ENCODE measurements around the gene DCDC2C. TPM values are rescaled to one million over a fixed set of nuclear protein-coding genes. Genes with fewer than 3 reads are reported as not detected.
A peak's percentile ranks its signal among the peaks of the same experiment; 100 is the strongest.

Gene DCDC2C
- total RNA-seq, 1 experiment from 2014 or later, result 0.43 TPM

DNA sequence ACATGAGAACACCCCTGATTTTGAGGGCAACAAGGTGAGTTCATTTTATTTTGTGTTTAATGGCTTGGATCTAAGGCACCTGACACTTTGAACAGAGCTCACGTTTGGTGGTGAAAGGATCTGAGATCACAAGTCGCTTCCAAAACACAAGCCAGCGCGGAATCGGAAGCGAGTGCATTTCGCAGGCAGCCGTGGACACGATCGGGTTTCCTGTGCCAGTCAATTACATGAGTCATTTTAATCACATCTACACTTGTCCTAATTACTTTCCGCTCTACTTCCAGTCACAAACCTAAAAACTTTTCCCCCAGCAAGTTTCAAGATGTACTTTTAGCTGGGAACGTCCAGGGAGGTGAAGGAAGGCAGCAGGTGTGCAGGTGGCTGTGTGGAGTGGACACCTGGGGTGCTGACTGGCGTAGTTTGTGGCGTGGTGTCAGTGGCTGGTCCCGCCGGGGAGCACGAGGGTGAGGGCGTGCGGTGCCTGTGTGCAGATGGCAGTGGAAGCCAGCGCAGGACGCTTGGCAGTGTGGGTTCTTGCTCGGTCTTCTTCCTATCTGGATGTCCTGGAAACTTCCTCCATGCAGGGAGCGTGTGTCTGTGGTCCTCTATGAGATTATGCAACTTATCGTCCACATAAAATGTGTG, 75.6 kb downstream of the DCDC2C start:
- no TSS peak for BruUV-seq (replicated peaks)
- H3K9me3 ChIP-seq (ENCODE audit: low read depth, low read length, poor library complexity, severe bottlenecking), result no peaks in the 10 kb centered on the region
- peak overlapping the region; percentile 36 for H3K4me3 ChIP-seq (ENCODE audit: low read depth, low read length, poor library complexity, severe bottlenecking)
- ChIA-PET CTCF (interaction anchor here (2.4 to 3.5 kb wide), 2 partner anchors 50 to 86 kb away, joined by 10 to 35 read pairs; no protein-coding TSS in a partner anchor), POLR2A (ENCODE audit: low non-redundant PET) (no interaction called here)
- intact Hi-C loops (cut with micrococcal nuclease; ENCODE audit: unreplicated experiment), result no loop called here
- no peaks in the 10 kb centered on the region for H3K36me3 ChIP-seq (ENCODE audit: insufficient read depth, low read length, poor library complexity, severe bottlenecking)
- peak; percentile 84 for DNase-seq (ENCODE audit: low spot score)
- peak overlapping the region; percentile 66 for H3K27ac ChIP-seq (ENCODE audit: low read depth, low read length, poor library complexity, severe bottlenecking)
- TF ChIP-seq, protein P1, sequence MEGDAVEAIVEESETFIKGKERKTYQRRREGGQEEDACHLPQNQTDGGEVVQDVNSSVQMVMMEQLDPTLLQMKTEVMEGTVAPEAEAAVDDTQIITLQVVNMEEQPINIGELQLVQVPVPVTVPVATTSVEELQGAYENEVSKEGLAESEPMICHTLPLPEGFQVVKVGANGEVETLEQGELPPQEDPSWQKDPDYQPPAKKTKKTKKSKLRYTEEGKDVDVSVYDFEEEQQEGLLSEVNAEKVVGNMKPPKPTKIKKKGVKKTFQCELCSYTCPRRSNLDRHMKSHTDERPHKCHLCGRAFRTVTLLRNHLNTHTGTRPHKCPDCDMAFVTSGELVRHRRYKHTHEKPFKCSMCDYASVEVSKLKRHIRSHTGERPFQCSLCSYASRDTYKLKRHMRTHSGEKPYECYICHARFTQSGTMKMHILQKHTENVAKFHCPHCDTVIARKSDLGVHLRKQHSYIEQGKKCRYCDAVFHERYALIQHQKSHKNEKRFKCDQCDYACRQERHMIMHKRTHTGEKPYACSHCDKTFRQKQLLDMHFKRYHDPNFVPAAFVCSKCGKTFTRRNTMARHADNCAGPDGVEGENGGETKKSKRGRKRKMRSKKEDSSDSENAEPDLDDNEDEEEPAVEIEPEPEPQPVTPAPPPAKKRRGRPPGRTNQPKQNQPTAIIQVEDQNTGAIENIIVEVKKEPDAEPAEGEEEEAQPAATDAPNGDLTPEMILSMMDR (conservative IDR thresholded peaks at IDR 0.05; ENCODE audit: low read depth, low read length), result no peak
- no peak for TF ChIP-seq EZH2 (IDR thresholded peaks at IDR 0.05; ENCODE audit: borderline replicate concordance, low read depth, low read length, poor library complexity, severe bottlenecking)
- peaks cover 33% of the 10 kb centered on the region for H3K4me1 ChIP-seq (ENCODE audit: insufficient read depth, low read length, poor library complexity, severe bottlenecking)
- no peaks in the 10 kb centered on the region for H3K27me3 ChIP-seq (replicated peaks; ENCODE audit: insufficient read depth, low read depth, low read length, poor library complexity)

DNA sequence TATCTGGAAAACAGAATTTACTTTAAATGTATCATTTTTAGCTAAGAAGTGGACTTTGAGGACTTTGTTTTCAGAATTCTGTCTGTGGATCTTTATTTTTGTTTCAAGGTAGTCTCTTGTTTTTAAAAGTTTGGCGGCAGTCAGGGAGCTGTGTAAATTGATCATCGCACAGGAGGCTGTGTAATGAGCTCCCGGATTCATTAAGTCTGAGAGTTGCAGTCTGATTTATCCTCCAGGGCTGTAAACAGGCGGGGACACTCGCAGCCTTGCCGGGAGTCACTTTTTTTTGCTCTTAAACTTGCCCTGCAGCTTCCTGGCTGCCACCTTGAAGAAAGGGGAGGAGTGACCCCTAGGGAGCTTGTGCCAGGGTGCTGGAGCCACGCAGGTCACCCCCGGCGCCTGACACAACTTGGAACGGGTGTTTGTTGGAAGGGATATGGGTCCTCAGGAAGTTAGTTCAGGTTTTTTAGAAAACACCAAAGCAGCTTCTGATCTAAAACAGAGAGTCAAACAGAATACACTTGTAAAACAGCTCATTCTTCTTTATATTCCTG, 76.2 kb downstream of the DCDC2C start:
- Histone ChIP-seq H3K9me3 (ENCODE audit: low read depth, low read length, poor library complexity, severe bottlenecking) (no peaks in the 10 kb centered on the region), H3K4me3 (ENCODE audit: low read depth, low read length, poor library complexity, severe bottlenecking) (peak overlapping the region; percentile 36), H3K36me3 (ENCODE audit: insufficient read depth, low read length, poor library complexity, severe bottlenecking) (no peaks in the 10 kb centered on the region), H3K4me1 (ENCODE audit: insufficient read depth, low read length, poor library complexity, severe bottlenecking) (peaks cover 33% of the 10 kb centered on the region), H3K27ac (ENCODE audit: low read depth, low read length, poor library complexity, severe bottlenecking) (peak overlapping the region; percentile 66), H3K27me3 (replicated peaks; ENCODE audit: insufficient read depth, low read depth, low read length, poor library complexity) (no peaks in the 10 kb centered on the region)
- intact Hi-C loops (cut with micrococcal nuclease; ENCODE audit: unreplicated experiment), result loop anchor here (2.0 kb wide), 1 partner anchor 41 kb away; no protein-coding TSS in a partner anchor
- peak; percentile 40 for DNase-seq (ENCODE audit: low spot score)
- TF ChIP-seq EZH2 (IDR thresholded peaks at IDR 0.05; ENCODE audit: borderline replicate concordance, low read depth, low read length, poor library complexity, severe bottlenecking), result no peak
- TF ChIP-seq, protein P1 (conservative IDR thresholded peaks at IDR 0.05; ENCODE audit: low read depth, low read length), result no peak
- TSS peak; percentile 38 for BruUV-seq (replicated peaks)
- POLR2A ChIA-PET (ENCODE audit: low non-redundant PET), result no interaction called here
- CTCF ChIA-PET, result interaction anchor here (1.9 to 3.5 kb wide), 3 partner anchors 41 to 87 kb away, joined by 10 to 35 read pairs (median 14); no protein-coding TSS in a partner anchor

DNA sequence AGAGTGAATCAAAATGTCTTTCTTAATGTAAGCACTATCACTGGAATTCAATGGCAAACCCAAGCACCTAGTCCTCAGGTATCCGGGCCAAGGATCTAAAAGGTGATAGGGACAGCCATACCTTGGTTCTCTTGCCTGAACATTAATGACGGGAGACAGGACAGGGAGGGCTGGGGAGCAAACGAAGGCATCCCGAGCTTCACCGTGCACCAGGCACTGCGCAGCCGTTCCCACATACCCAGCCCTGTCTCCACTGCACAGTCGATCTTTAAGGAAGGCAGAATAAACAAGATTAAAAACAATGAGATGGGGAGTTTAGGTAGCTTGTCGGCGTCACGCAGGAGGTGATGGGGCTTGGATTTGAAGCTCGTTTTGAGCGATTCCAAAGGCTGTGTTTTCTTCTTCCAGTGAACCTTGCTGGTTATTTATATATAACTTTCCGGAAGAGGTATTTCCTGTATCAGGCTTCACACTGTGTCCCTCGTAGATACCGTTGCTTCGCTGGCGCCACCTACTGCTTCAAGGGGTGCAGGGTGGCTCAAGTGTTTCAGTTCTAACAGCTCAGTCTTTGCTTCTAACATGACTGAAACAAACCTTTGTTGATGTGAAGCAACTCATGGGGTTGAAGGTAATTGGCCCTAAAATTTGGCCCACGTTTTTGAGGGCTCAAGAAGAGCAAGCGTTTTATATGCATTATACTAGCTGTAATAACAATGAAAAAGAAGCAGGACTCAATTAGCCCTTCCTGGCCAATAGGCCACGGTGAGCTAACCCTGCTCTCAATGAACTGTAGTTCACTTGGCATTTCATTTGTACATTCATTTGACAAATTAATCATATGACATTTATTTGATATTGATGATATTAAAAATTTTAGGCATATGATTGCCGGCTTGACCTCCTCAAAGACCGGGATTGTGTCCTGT, 77.4 kb downstream of the DCDC2C start:
- Histone ChIP-seq H3K27ac (ENCODE audit: low read depth, low read length, poor library complexity, severe bottlenecking) (peak overlapping the region; percentile 66), H3K27me3 (replicated peaks; ENCODE audit: insufficient read depth, low read depth, low read length, poor library complexity) (no peaks in the 10 kb centered on the region), H3K4me1 (ENCODE audit: insufficient read depth, low read length, poor library complexity, severe bottlenecking) (peaks cover 33% of the 10 kb centered on the region), H3K9me3 (ENCODE audit: low read depth, low read length, poor library complexity, severe bottlenecking) (no peaks in the 10 kb centered on the region), H3K4me3 (ENCODE audit: low read depth, low read length, poor library complexity, severe bottlenecking) (peak overlapping the region; percentile 34), H3K36me3 (ENCODE audit: insufficient read depth, low read length, poor library complexity, severe bottlenecking) (no peaks in the 10 kb centered on the region)
- intact Hi-C loops (cut with micrococcal nuclease; ENCODE audit: unreplicated experiment), result loop anchor here (2.0 kb wide), 1 partner anchor 42 kb away; no protein-coding TSS in a partner anchor
- CTCF ChIA-PET, result interaction anchor here (0.6 to 3.5 kb wide), 9 partner anchors 24 to 119 kb away, joined by 3 to 35 read pairs (median 5); no protein-coding TSS in a partner anchor
- POLR2A ChIA-PET (ENCODE audit: low non-redundant PET), result interaction anchor here (0.5 kb wide), 1 partner anchor 115 kb away, joined by 10 read pairs; no protein-coding TSS in a partner anchor
- peak; percentile 94 for DNase-seq (ENCODE audit: low spot score)
- TSS peak; percentile 76 for BruUV-seq (replicated peaks)
- no peak for TF ChIP-seq EZH2 (IDR thresholded peaks at IDR 0.05; ENCODE audit: borderline replicate concordance, low read depth, low read length, poor library complexity, severe bottlenecking)
- TF ChIP-seq, protein P1 (conservative IDR thresholded peaks at IDR 0.05; ENCODE audit: low read depth, low read length), result peak; percentile 95

Measured in A673 (cell line).